PC-9 (cell line): Measurements from ENCODE around the gene TEX48.

Source experiments
- EZH2 ChIP-seq: fragments of 200-600 bp; sonication (generic); IDR thresholded peaks from 2 replicates; pipeline ENCODE4 v1.8.0; 2017; ENCODE audit warnings: antibody characterized with exemption, low read depth
- TF ChIP-seq, protein P1 (sequence below): fragments of 200-600 bp; sonication (generic); conservative IDR thresholded peaks from 2 replicates; pipeline ENCODE4 v1.6.1; 2017; ENCODE audit warnings: mixed run types, antibody characterized with exemption, mild to moderate bottlenecking, moderate library complexity

- TF ChIP-seq, protein P1, sequence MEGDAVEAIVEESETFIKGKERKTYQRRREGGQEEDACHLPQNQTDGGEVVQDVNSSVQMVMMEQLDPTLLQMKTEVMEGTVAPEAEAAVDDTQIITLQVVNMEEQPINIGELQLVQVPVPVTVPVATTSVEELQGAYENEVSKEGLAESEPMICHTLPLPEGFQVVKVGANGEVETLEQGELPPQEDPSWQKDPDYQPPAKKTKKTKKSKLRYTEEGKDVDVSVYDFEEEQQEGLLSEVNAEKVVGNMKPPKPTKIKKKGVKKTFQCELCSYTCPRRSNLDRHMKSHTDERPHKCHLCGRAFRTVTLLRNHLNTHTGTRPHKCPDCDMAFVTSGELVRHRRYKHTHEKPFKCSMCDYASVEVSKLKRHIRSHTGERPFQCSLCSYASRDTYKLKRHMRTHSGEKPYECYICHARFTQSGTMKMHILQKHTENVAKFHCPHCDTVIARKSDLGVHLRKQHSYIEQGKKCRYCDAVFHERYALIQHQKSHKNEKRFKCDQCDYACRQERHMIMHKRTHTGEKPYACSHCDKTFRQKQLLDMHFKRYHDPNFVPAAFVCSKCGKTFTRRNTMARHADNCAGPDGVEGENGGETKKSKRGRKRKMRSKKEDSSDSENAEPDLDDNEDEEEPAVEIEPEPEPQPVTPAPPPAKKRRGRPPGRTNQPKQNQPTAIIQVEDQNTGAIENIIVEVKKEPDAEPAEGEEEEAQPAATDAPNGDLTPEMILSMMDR = no peak
- TF ChIP-seq EZH2 = no peak
Observed at GRCh38 chr9:114690308-114690707, 8.3 kb upstream of the TEX48 start.
